HL-60/S4 treated with retinoic acid at 250 ng/mL for 4 days and 3 days (cell line): ENCODE measurements around the gene MAGI2.

ENCODE experiments used
- in situ Hi-C: fragments of 300-500 bp; cut with MboI; formaldehyde crosslinking; loops from 2 replicates; pipeline ENCODE4 v1.7.0; 2022; ENCODE audit warnings: low sequenced_read_pairs

The MAGI2 gene

DNA sequence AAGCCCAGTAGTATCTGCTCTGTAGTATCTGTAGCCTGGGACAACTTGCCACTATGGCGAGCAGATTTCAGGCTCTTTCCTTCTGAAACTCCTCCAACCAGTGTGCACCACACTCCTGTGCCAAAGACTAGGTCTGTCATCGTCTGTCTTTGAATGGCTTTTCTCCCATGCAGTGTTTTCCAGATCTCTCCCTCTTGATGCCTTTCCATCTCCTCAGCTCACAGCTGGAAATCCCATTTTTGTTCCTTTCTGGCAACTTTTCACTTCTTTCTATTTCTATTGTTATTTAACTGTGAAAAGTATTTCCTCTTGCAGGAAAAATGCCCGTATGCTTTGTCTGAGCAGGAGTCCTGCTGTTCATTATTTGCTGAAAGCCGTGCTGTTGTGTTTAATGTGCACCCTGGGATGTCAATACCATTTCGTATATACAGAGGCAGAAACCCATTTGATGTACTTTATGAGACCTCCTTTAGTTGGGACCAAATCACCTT is 1281.2 kb downstream of the MAGI2 start:
- in situ Hi-C loops, result no loop called here

DNA sequence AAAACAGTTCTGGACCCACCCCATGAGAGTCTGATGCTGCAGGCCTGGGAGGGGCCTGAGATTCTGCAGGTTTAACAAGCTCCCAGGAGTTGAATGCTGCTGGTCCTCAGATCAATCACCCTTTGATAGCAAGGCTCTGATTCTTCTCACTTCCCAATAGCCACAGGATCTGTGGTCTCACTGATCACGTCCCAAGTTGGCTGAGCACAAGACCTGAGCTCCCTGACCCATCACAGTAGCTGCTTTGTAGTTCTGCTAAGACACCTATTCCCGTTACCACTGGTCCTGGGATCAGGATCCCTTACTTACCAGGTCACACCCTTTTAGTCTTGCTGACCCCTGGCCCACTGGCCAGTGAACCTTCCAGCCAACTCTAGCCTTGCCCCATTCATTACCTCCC is 1282.1 kb downstream of the MAGI2 start:
- in situ Hi-C loops, result no loop called here

DNA sequence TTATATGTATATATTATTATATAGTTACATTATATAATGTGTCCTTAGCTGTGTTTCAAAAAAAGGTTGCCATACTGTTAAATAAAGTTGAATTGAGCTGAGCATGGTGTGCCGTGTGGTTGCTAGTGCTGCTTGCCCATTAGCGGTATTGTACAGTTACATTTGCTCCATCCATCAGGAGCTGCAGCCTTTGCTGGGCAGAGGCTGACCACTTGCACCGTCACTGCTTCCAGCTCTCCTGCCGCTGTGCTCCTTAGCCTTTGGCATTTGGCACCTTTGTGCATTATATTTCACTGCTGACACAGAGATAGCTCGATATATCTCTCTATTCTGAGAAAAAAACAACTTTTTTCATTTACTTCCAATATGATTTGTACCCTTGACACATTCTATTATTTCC is 1282.7 kb downstream of the MAGI2 start:
- in situ Hi-C loops, result no loop called here

DNA sequence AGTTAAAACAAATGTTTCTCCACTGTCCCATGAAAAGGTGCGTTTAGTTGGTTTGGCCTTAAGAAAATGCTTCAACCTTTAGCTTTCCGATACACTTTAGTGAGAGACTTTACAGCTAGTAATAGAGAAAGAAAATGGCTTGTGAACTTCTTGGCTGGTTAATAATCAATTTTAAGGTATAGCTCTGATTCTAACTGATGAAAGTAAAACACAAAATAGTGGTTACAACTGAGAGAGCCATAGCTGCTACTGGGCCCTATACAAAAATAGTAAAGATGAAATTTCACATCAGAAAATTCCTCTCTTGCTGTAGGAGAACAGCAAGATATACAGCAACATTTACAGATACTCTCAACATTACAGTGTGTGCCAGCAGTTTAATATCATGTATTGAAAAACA is 1283.5 kb downstream of the MAGI2 start:
- in situ Hi-C loops, result no loop called here

DNA sequence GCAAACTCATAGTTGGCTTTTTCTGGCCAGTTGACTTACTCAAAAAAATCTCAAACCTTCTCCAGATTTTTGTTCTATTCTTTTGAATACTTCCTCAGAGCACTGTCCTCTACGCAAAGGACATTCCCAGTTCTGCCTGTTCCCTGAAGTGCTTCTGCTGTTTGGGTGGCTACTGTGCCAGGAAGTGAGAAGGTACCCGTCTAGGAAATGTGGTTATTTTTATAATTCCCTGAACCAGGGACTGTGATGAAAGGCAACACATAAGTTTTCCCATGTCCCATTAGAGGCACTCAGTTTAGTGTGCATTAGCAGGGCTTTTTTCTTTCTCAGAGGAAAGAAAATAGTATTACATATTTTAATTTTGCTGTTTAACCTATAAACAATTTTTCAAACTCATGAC is 1284.6 kb downstream of the MAGI2 start:
- in situ Hi-C loops, result no loop called here

DNA sequence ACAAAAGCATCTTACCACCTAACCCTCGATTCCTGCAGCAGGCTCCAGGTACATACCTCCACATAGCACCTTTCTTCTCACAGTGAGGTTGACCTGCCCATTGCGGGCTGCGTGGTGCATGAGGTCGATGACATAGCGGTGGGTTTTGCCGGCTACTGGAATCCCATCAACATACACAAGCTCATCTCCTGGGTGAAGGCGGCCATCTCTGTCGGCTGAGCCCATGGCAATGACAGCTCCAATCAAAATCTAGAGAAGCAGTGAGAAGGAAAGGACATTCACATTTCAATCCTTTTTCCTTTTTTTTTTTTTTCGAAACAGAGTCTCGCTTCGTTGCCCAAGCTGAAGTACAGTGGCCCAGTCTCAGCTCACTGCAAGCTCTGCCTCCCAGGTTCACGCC is 1285.6 kb downstream of the MAGI2 start:
- in situ Hi-C loops, result no loop called here

DNA sequence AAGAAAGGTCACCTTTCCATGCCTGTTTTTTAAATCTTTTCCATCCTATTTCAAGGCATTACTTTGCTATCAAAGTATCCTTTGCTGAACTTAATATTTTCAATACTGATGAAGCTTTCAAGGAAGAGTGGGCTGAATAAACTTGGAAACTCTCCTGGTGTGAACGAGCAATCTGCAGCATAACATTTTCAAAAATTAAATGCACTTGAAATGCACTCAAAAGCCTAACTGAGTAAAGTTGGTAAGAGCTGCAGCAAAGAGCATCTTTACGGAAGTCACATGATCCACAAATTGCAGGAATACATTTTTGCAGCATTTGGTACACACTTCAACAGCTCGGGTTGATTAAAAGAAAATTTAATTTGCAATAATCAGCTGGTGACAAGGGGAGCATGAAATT is 1287.6 kb downstream of the MAGI2 start:
- in situ Hi-C loops, result no loop called here

DNA sequence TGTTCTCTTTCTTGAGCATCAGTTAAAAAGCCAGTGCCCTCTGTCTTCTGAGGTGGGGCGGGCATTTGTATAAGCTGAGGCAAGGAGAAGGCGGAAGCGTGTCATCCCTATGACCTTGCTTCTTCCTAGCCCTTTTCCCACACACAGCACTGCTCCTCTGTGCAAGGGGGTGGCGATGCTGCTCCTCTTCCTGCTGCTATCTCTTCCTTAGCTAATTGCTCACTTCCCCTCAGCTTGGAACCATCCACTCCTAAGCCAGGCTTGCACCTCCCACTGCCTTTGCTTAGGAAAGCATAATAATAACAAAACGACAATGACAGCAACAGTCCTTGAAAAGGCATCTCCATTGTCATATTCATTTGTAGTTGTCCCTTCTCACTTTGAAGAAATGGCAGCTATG is 1288.0 kb downstream of the MAGI2 start:
- in situ Hi-C loops, result no loop called here

DNA sequence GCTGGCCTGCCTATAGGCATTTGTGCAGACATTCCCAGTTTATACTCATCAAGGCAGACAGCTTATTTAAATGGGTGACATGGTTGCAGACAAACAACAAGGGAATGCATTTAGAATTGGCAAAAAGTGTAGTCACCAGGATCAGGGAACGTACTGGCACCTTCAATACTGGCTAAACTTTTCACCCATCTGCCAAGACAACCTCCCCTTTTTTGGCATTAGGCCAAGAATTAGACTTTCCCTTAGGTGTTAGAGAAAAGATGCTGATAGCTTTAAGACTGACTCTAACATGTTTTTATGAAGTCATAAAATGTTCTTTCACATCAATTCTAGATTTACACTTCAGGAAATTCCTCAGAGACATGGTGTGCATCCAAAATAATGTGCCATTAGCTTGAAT is 1289.0 kb downstream of the MAGI2 start:
- in situ Hi-C loops, result no loop called here

DNA sequence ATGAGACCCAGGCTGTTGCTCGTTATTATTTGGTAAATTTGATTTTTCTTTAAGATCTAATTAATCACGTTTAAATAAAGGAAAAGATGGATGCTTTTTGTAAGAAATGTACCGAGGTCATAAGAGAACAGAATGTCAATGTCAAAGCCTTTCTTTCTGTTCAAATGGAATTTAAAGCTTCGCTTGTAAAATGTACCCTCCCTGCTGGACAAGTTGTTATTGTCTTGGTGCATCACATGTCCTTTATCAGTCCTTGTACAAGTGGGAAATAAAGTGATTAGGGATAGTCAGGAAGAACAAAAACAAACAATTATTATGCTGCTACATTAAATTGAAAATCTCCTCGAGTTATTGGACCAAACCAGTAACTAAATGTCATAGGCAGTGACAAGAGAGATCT is 1291.7 kb downstream of the MAGI2 start:
- in situ Hi-C loops, result no loop called here

DNA sequence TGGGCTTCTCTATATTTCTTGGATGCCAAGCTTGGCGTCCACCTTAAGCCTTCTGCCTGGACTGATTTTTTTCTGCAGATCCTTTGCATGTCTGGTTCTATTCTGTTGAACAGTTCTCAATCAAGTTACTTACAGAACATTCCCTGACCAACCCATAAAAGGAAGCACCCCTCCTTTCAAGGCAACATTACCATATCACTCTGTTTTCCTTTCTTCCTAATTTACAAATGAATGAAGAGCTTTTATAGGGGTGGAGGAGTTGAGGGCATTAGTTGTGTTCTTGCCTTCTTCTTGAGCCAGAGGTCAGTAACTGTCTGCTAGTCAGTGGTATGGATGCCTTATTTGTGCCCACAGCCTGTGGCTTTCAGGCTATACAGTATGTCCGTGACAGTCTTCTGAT is 1293.9 kb downstream of the MAGI2 start:
- in situ Hi-C loops, result no loop called here

DNA sequence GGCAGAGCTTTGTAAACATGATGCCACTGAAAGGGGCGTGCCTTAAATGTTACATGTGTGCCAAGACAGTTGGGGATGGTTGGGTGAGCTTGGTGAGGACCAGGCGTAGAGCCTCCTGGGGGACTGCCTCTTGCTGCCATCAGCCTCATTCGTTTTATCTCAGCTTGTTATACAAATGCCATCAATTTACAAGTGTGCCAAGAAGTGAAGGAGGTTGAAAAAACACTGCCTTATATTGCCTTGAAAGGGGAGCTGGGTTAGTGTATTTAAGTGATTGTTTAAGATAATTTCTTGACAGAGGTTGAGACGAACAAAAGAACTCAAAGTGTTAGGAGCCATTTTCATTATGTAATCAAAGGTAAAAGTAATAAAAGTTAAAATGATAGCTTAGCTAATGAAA is 1300.2 kb downstream of the MAGI2 start:
- in situ Hi-C loops, result no loop called here

DNA sequence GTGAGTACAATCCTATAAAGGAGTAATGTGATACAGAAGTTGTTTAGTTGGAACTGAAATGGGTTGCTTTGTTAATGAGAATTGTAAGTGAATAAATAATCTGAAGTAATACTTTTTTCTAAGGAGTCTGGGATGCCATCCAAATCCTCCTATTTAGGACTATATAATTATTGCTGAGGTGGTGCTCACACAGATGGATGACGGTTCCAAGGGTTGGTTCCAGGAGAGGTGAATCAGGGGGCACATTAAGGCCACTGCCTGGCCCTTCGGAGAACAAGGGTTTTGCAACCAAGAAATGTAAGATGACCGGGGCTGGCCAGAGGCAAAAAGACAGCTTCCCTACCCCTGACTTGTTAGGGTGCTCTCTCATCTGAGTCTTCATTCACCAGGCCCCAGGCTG is 1302.2 kb downstream of the MAGI2 start:
- in situ Hi-C loops, result no loop called here

DNA sequence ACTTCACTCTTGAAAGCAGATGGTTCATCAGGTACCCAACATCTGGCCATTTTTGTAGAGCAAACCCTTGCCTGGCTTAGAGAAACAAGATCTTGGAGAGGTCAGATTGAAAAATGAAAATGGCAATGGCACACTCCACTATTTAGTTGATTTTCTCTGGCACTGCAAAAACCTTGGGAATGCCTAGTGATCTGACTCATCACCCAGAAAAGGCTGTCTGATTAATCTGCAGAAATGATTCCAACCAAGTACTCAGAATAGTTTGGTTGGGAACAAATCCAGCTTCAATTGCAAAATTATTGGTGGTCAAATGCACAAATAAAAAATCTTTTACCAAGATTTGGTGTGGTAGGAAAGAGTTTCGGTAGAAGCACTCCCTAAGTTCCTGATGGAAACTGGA is 1303.7 kb downstream of the MAGI2 start:
- in situ Hi-C loops, result no loop called here

DNA sequence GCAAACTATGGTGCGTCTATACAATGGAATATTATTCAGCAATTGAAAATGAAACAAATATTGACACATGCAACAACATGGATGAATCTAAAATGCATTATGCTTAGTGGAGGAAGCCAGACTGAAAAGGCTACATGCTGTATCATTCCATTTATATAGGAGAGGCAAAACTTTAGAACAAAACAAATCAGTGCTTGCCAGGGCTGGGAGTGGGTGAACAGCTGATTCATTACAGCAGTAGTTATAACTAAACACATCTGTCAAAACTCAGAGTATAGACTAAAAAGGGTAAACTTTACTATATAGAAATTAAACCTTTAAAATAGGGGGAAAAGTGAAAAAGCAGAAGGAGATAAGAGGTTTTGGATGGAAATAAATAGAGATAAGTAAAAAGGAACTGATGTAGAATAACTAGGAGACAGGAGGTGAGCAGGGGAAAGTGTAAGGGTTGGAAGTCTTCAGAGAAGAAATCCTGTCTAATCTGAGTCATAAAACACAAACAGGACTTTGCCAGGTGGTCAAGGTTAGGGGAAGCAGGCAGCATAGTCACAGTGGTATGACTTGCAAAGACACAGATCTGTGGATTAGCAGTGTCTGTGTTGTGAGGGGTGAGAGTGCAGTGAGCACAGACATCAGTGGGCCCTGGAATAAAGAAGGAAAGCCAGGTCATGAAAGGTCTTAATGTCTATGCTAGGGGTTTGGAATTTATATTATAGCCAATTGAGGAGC is 1305.1 kb downstream of the MAGI2 start:
- in situ Hi-C loops, result no loop called here

DNA sequence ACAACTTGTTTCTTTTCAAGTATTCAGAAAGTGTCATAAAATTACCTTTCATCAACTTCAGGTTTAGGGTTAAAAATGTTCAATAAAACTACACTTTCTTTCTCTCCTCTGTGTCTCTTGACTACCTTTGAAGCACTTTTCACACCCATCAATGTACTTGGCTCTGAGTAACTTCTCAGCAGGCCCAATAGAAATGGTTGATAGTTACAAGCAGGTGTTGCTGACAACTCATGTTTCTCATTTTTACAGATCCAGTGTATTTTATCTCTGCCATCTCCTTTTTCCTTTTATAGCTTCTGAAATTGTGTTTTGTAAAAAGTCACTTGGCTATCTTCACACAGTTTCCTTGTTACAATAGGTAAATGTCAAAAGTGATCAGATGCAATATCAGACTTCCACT is 1306.9 kb downstream of the MAGI2 start:
- in situ Hi-C loops, result no loop called here

DNA sequence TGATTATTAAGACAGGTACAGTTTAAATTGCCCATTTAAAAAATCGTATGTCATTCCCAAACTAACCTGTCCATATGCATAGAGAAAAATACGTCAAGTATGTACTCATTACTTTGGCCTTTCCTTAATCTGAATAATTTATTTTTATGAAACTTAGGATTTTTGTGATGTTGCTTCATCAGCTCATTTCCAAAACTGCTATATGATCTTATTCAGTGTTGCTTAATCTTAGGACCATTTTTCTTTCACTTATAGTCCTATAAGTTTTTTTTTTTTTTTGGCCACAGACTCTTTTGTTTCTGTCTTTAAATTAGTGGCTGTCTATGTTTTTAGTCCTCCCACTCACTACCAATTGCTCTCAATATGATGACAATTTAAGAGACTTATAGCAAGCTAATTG is 1309.8 kb downstream of the MAGI2 start:
- in situ Hi-C loops, result no loop called here

DNA sequence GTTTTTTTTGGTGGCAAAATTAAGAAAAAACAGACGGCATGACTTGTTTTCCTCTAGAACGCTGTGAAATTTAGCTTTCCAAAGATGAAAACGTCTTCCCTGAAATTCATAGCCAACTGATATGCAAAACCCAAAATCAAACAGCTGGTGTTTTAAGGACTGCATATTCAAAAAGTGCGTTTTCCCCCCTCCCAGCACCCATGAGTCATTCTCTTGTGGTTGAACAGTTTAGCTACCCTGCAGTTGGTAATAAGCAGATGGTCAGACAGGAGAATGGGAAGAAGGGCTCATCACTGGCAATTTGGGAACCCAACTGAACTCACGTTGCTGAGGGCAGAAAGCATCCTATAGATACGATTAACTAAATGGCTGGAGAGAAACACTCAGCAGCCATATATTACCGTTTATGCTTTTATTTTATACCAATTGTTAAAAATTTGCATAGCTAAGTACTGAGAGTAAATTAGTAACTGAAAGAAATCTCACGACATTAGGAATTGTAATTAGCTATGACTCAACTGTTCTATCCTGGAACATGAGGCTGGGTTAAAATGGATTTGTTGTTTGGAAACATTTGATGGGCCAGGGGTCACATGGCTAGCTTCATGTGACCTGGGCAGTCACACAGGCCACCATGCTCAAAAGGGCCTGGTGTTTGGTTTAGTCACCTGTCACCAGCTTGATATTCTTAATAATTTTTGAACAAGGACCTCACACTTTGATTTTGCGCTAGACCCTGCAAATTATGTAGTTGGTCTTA is 1311.8 kb downstream of the MAGI2 start:
- in situ Hi-C loops, result no loop called here

DNA sequence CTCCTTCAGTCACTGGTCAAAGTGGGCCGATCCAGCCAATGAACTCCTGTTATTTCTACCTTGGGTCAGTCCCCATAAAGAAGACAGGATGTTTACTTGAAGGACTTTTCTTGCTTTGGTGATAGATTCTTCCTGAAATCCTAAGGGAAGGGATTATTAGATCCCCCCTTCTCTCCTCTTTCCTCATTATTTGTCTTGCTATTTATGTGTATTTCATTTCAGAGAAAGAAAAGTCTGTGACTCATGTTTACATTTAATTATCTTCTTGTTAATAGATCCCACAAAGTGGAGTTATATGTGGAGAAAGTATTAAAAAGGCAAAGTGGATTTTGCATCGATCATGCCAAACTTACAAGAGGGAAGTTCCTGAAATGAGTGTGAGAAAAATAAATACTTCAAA is 1313.4 kb downstream of the MAGI2 start:
- in situ Hi-C loops, result no loop called here

DNA sequence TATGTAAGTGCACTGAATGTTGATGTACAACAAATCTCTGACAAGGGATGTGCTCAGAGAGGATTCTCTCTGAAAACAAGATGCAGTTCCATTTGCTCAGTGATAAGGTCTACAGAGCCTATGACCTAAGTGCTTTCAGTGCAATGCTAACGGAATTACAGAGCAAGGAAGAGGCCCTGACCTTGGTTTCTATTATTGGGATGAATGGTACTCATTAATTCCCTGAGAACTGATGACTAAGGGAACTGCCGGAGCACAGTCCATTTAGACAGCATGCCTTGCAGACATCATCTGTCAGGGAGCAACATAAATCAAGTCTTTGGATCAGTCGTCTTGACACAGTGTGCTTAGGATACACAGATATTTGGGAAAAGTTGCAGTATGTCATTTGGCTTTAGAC is 1314.1 kb downstream of the MAGI2 start:
- in situ Hi-C loops, result no loop called here

DNA sequence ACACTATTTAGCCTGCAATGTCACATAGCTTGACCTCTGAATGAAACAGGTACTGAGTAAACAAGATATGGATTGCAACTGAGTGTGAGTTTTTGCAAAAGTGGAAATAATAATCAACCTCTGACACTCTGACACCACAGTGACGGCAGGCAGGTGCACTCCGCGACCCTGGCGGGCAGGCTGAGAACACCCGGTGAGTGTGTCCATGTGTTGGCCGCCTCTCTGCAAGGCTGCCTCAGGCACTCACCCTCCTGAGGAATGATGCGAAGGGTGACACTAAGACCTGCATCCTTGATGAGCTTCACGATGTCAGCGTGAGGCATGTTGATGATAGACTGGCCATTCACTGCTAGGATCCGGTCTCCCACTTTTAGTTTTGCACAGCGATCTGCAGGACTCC is 1318.7 kb downstream of the MAGI2 start:
- in situ Hi-C loops, result no loop called here

DNA sequence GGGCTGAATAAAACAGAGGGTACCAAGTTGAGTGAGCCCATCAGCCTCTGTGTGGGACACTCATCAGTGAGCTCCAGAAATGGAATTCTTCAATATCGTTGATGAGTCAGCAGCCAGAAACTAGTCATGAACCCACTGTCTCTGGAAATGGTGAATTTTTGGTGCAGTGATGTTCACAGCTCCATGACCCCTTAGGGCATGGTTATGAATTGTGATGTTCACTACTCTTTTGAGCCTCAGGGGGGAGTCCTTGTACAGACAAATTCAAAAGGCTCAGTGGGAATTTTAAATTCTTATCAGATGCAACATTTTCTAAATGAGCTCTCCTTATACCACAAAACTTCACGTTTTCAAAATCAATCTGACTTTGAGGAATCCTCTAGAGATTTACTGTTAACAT is 1319.2 kb downstream of the MAGI2 start:
- in situ Hi-C loops, result no loop called here
